ENCODE measurements around the gene KRTAP5-9.

GRCh38 chr11:71542879-71543777, 5.1 kb upstream of the KRTAP5-9 start:
- no peak for TF ChIP-seq EGR1 (IDR thresholded peaks at IDR 0.05; ENCODE audit: low read depth in 2 of 2)
- TF ChIP-seq CTCF (IDR thresholded peaks at IDR 0.05; ENCODE audit: low read depth, low read length, missing input control): no peak
- TF ChIP-seq JUND (IDR thresholded peaks at IDR 0.05): no peak
- TF ChIP-seq TAF1 (conservative IDR thresholded peaks at IDR 0.05): no peak
- TF ChIP-seq REST (IDR thresholded peaks at IDR 0.05): no peak
- TF ChIP-seq SP1 (IDR thresholded peaks at IDR 0.05): no peak
- no peak for TF ChIP-seq MAX (IDR thresholded peaks at IDR 0.05)
- no peak for TF ChIP-seq YY1 (IDR thresholded peaks at IDR 0.05)
- no peak for TF ChIP-seq ZBTB33 (IDR thresholded peaks at IDR 0.05)
- no peak for TF ChIP-seq RAD21 (IDR thresholded peaks at IDR 0.05)

All from liver (tissue), 3 donors.